Tibial nerve (tissue), 4 donors: ENCODE data around the gene LGALS1.

ENCODE experiments used
- CTCF ChIP-seq, 5 experiments: fragments of 200-600 bp in 3 of 5; fragments of 450-650 bp in 2 of 5; sonication (generic) in 3 of 5; IDR thresholded peaks; one replicate each; pipeline ENCODE4 v1.5.1; 2016 to 2019; ENCODE audit warnings: antibody characterized with exemption in 5 of 5, mild to moderate bottlenecking in 3 of 5, moderate library complexity in 2 of 5
- EP300 ChIP-seq, 2 donors: sonication (generic); formaldehyde crosslinking; IDR thresholded peaks; one replicate each; pipeline ENCODE4 v1.6.1; 2017; ENCODE audit warnings: antibody characterized with exemption in 2 of 2, mild to moderate bottlenecking in 1 of 2
- POLR2A ChIP-seq, 2 donors: fragments of 450-650 bp; IDR thresholded peaks; one replicate each; pipeline ENCODE4 v1.6.1; 2017; ENCODE audit warnings: antibody characterized with exemption in 2 of 2, mild to moderate bottlenecking in 2 of 2, moderate library complexity in 2 of 2

- TF ChIP-seq CTCF (IDR thresholded peaks at IDR 0.05) (no peak), EP300 (IDR thresholded peaks at IDR 0.05) (no peak), POLR2A (IDR thresholded peaks at IDR 0.05) (no peak)
Observed at GRCh38 chr22:37628830-37629229, 46.6 kb upstream of the LGALS1 start.
